Neural progenitor cell (in vitro differentiated cells): ENCODE results near the gene PHB1.

Experiments used
- CTCF ChIP-seq: fragments of 200-600 bp; sonication (generic); IDR thresholded peaks from 2 replicates; pipeline ENCODE4 v1.5.1; 2017; ENCODE audit warnings: antibody characterized with exemption, mild to moderate bottlenecking
- EZH2 ChIP-seq: fragments of 200-600 bp; sonication (generic); IDR thresholded peaks from 2 replicates; pipeline ENCODE4 v1.6.1; 2017; ENCODE audit warnings: antibody characterized with exemption, mild to moderate bottlenecking, moderate library complexity

- TF ChIP-seq CTCF (no peak), EZH2 (no peak)
Observed at GRCh38 chr17:49362723-49363117, 52.0 kb downstream of the PHB1 start.
